GM13976 (cell line): ENCODE measurements around the gene ADD2.
A peak's percentile ranks its signal among the peaks of the same experiment; 100 is the strongest.

Experiments
- DNase-seq: peaks from one replicate; pipeline ENCODE4 v3.0.0; 2012; ENCODE audit warnings: low spot score
- in situ Hi-C: fragments of 300-500 bp; cut with MboI; formaldehyde crosslinking; loops from one replicate; pipeline ENCODE4 v1.12.0; 2022; ENCODE audit warnings: low sequenced_read_pairs, mixed read lengths, inconsistent platforms; ENCODE audit not compliant: unreplicated experiment
- TF ChIP-seq, protein P1 (sequence below): IDR thresholded peaks from 2 replicates; pipeline ENCODE4 v1.5.1; 2012; ENCODE audit warnings: borderline replicate concordance, mild to moderate bottlenecking; ENCODE audit not compliant: insufficient read depth; ENCODE audit errors: extremely low read depth, missing control alignments, control extremely low read depth

Gene ADD2

GRCh38 chr2:70776266-70776665 is 8.3 kb upstream of the ADD2 start:
- in situ Hi-C loops = no loop called here
- DNase-seq = no peak

DNA sequence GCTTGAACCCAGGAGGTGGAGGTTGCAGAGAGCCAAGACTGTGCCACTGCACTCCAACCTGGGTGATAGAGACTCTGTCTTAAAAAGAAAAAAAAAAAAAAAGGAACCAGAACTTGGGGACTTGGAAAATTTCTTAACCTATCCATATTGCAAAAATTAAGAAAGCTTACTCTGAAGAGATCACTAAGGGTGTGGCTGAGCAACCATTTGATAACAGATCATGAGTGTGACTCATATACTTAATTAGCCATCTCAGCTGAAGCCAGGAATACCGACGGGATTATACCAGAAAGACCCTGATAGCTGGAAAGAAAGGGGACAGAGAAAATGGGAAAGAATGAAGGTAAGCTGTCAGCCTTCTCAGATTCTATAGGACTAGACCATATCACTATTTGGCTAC is 7.1 kb upstream of the ADD2 start:
- no peak for DNase-seq
- in situ Hi-C loops = no loop called here
- TF ChIP-seq, protein P1, sequence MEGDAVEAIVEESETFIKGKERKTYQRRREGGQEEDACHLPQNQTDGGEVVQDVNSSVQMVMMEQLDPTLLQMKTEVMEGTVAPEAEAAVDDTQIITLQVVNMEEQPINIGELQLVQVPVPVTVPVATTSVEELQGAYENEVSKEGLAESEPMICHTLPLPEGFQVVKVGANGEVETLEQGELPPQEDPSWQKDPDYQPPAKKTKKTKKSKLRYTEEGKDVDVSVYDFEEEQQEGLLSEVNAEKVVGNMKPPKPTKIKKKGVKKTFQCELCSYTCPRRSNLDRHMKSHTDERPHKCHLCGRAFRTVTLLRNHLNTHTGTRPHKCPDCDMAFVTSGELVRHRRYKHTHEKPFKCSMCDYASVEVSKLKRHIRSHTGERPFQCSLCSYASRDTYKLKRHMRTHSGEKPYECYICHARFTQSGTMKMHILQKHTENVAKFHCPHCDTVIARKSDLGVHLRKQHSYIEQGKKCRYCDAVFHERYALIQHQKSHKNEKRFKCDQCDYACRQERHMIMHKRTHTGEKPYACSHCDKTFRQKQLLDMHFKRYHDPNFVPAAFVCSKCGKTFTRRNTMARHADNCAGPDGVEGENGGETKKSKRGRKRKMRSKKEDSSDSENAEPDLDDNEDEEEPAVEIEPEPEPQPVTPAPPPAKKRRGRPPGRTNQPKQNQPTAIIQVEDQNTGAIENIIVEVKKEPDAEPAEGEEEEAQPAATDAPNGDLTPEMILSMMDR = no peak

More at GRCh38 chr2:70776266-70776665, 8.3 kb upstream of the ADD2 start:
- TF ChIP-seq, protein P1 = no peak

GRCh38 chr2:70772486-70773155 is 4.6 kb upstream of the ADD2 start:
- in situ Hi-C loops = no loop called here
- DNase-seq = no peak
- TF ChIP-seq, protein P1 = no peak

DNA sequence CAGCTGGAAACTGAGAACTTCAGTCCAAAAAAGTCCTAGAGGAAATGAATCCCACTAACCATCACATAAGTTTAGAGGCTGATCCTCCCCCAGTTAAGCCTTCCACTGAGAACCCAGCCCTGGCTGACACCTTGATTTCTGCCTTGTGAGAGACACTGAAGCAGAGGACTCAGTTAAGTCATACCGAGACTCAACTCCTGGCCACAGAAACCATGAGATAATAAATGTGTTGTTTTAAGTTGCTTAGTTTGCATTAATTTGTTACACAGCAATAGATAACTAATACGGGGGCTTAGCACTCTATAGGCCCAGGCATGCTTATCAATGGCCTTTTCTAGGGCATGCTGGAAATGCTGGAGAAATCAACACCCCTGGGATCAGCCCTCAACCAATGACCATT is 3.4 kb upstream of the ADD2 start:
- in situ Hi-C loops = no loop called here
- TF ChIP-seq, protein P1 = no peak
- DNase-seq = peak; percentile 34

DNA sequence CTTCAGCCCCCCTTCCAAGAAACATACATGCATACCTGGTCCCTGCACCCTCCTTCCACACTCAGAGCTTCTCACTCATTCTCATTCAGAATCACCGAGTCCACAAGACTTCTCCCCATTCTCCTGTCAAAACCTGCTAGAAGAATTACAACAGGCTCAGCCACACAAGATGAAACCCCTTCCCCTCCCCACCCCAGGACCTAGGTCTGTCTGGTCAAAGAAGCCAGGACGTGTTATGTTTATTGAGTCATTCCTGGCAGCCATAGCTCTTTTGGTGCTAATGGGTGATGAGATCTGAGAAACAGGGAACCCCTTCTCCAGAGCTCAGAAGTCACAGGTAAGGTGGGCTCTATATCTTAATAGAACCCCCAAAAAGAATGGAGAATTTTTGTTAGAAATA is 1.4 kb upstream of the ADD2 start:
- in situ Hi-C loops = no loop called here
- DNase-seq = no peak
- TF ChIP-seq, protein P1 = no peak

- TF ChIP-seq, protein P1 = no peak
- no peak for DNase-seq
- in situ Hi-C loops = no loop called here
Observed at GRCh38 chr2:70768590-70769085, 638 bp upstream of the ADD2 start.
